H9 (cell line): Measurements from ENCODE around the gene UTP25. TPM values are rescaled to one million over a fixed set of nuclear protein-coding genes. Genes with fewer than 3 reads are reported as not detected.

ENCODE experiments used
- DNase-seq: peaks from one replicate; pipeline ENCODE4 v3.0.0-alpha.2; 2017
- H2AFZ ChIP-seq: one replicate; pipeline ENCODE4 v1.6.1; 2013; ENCODE audit warnings: mild to moderate bottlenecking, low read length, control low read depth, moderate library complexity
- H2AK5ac ChIP-seq: 2 replicates; pipeline ENCODE4 v1.6.1; 2013; ENCODE audit warnings: low read length, control low read depth, mixed read lengths; ENCODE audit not compliant: insufficient read length
- H2BK120ac ChIP-seq: one replicate; pipeline ENCODE4 v1.6.1; 2013; ENCODE audit warnings: low read depth, mild to moderate bottlenecking, low read length, control low read depth, inconsistent platforms; ENCODE audit not compliant: poor library complexity, severe bottlenecking
- H2BK12ac ChIP-seq: 2 replicates; pipeline ENCODE4 v1.6.1; 2013; ENCODE audit warnings: low read length, control low read depth, mixed read lengths, low read depth; ENCODE audit not compliant: insufficient read length
- H2BK15ac ChIP-seq: 2 replicates; pipeline ENCODE4 v1.6.1; 2013; ENCODE audit warnings: low read depth, low read length, control low read depth
- H2BK20ac ChIP-seq: one replicate; pipeline ENCODE4 v1.6.1; 2013; ENCODE audit warnings: low read depth, mild to moderate bottlenecking, low read length, control low read depth, inconsistent platforms; ENCODE audit not compliant: poor library complexity, severe bottlenecking
- H2BK5ac ChIP-seq: 2 replicates; pipeline ENCODE4 v1.6.1; 2013; ENCODE audit warnings: low read length, control low read depth, mixed read lengths; ENCODE audit not compliant: insufficient read length
- H3K14ac ChIP-seq: 2 replicates; pipeline ENCODE4 v1.6.1; 2013; ENCODE audit warnings: low read length, control low read depth; ENCODE audit not compliant: insufficient read depth
- H3K18ac ChIP-seq: 2 replicates; pipeline ENCODE4 v1.6.1; 2013; ENCODE audit warnings: low read depth, mild to moderate bottlenecking, mixed read lengths, low read length, control low read depth; ENCODE audit not compliant: insufficient read length
- H3K23ac ChIP-seq: 2 replicates; pipeline ENCODE4 v1.6.1; 2013; ENCODE audit warnings: low read length, control low read depth, mixed read lengths, low read depth; ENCODE audit not compliant: insufficient read length
- H3K23me2 ChIP-seq: 2 replicates; pipeline ENCODE4 v1.6.1; 2013; ENCODE audit warnings: low read depth, mild to moderate bottlenecking, mixed read lengths, low read length, control low read depth; ENCODE audit not compliant: insufficient read length, poor library complexity, severe bottlenecking
- H3K27ac ChIP-seq: 2 replicates; pipeline ENCODE4 v1.5.1; 2013; ENCODE audit warnings: low read length, control low read depth, mixed read lengths, low read depth; ENCODE audit not compliant: insufficient read length
- H3K27me3 ChIP-seq: 2 replicates; pipeline ENCODE4 v1.6.1; 2013; ENCODE audit warnings: low read length, control low read depth, inconsistent platforms; ENCODE audit not compliant: insufficient read depth
- H3K4ac ChIP-seq: 2 replicates; pipeline ENCODE4 v1.6.1; 2013; ENCODE audit warnings: low read depth, mild to moderate bottlenecking, control low read depth, inconsistent platforms, low read length, moderate library complexity
- H3K4me1 ChIP-seq: 2 replicates; pipeline ENCODE4 v1.6.1; 2013; ENCODE audit warnings: low read length, control low read depth, inconsistent platforms; ENCODE audit not compliant: insufficient read depth
- H3K4me2 ChIP-seq: 2 replicates; pipeline ENCODE4 v1.6.1; 2013; ENCODE audit warnings: low read length, control low read depth, mixed read lengths; ENCODE audit not compliant: insufficient read length, insufficient read depth
- H3K56ac ChIP-seq: 2 replicates; pipeline ENCODE4 v1.6.1; 2013; ENCODE audit warnings: low read depth, mild to moderate bottlenecking, mixed read lengths, low read length, control low read depth; ENCODE audit not compliant: insufficient read length
- H3K79me1 ChIP-seq: 2 replicates; pipeline ENCODE4 v1.6.1; 2013; ENCODE audit warnings: low read depth, mild to moderate bottlenecking, moderate library complexity, low read length, control low read depth, inconsistent platforms; ENCODE audit not compliant: insufficient read depth, poor library complexity, severe bottlenecking
- H3K79me2 ChIP-seq: 2 replicates; pipeline ENCODE4 v1.6.1; 2013; ENCODE audit warnings: low read length, control low read depth, inconsistent platforms; ENCODE audit not compliant: insufficient read depth
- H3K9ac ChIP-seq: 2 replicates; pipeline ENCODE4 v1.6.1; 2013; ENCODE audit warnings: low read length, control low read depth, mixed read lengths; ENCODE audit not compliant: insufficient read length; ENCODE audit errors: extremely low read depth
- H3K9me3 ChIP-seq: one replicate; pipeline ENCODE4 v1.6.1; 2013; ENCODE audit warnings: low read depth, low read length, inconsistent platforms; ENCODE audit not compliant: control insufficient read depth
- H3T11ph ChIP-seq: one replicate; pipeline ENCODE4 v1.6.1; 2013; ENCODE audit warnings: mild to moderate bottlenecking, low read length, control low read depth, inconsistent platforms
- H4K20me1 ChIP-seq: one replicate; pipeline ENCODE4 v1.6.1; 2013; ENCODE audit not compliant: control insufficient read depth, insufficient read length, insufficient read depth
- H4K5ac ChIP-seq: 2 replicates; pipeline ENCODE4 v1.6.1; 2013; ENCODE audit warnings: low read depth, mild to moderate bottlenecking, mixed read lengths, low read length, control low read depth; ENCODE audit not compliant: insufficient read length
- H4K8ac ChIP-seq: replicated peaks from 2 replicates; pipeline ENCODE4 v1.6.1; 2013; ENCODE audit warnings: low read length, control low read depth, mixed read lengths, low read depth; ENCODE audit not compliant: insufficient read length
- H4K91ac ChIP-seq: 2 replicates; pipeline ENCODE4 v1.6.1; 2013; ENCODE audit warnings: low read depth, mild to moderate bottlenecking, moderate library complexity, mixed read lengths, low read length, control low read depth; ENCODE audit not compliant: insufficient read length
- H3K27ac Mint-ChIP-seq, 3 experiments: 2 replicates in 2 of 3; 3 replicates in 1 of 3; pipeline ENCODE4 v1.8.0; 2020 to 2021; ENCODE audit warnings: mixed read lengths in 3 of 3, mild to moderate bottlenecking in 1 of 3, moderate library complexity in 1 of 3
- H3K27me3 Mint-ChIP-seq: 2 replicates; pipeline ENCODE4 v1.8.0; 2021; ENCODE audit warnings: low read depth, mild to moderate bottlenecking, moderate library complexity, mixed read lengths
- H3K36me3 Mint-ChIP-seq, 3 experiments: 2 replicates in 2 of 3; 3 replicates in 1 of 3; pipeline ENCODE4 v1.8.0; 2020 to 2021; ENCODE audit warnings: low read depth in 3 of 3, mixed read lengths in 3 of 3; ENCODE audit not compliant: insufficient read depth in 1 of 3
- H3K4me1 Mint-ChIP-seq, 2 experiments: 2 replicates each; pipeline ENCODE4 v1.8.0; 2020; ENCODE audit warnings: mixed read lengths in 2 of 2
- H3K4me3 Mint-ChIP-seq, 2 experiments: 2 replicates in 1 of 2; 3 replicates in 1 of 2; pipeline ENCODE4 v1.8.0; 2020 to 2021; ENCODE audit warnings: mild to moderate bottlenecking in 2 of 2, mixed read lengths in 2 of 2, moderate library complexity in 1 of 2
- H3K9me3 Mint-ChIP-seq, 2 experiments: 2 replicates in 1 of 2; 3 replicates in 1 of 2; pipeline ENCODE4 v1.8.0; 2020; ENCODE audit warnings: mild to moderate bottlenecking in 2 of 2, mixed read lengths in 2 of 2, moderate library complexity in 1 of 2
- CTCF ChIP-seq: fragments of 200-600 bp; sonication (generic); conservative IDR thresholded peaks from 3 replicates; pipeline ENCODE4 v1.8.0; 2021; ENCODE audit warnings: antibody characterized with exemption, mild to moderate bottlenecking
- WGBS: extraction: QIAGEN DNeasy Blood & Tissue Kit; methylation state at CpG from one replicate; pipeline ENCODE4 v1.1.7; 2013; ENCODE audit warnings: missing lambda C conversion rate, low lambda C conversion rate, mixed read lengths; ENCODE audit not compliant: insufficient read length; ENCODE audit errors: extremely low coverage; 5-methylcytosine and 5-hydroxymethylcytosine counted together
- total RNA-seq: library from RNA; stranded (reverse); gene quantifications from 2 replicates; pipeline ENCODE4 v1.2.1, GENCODE V29; 2021

The UTP25 gene
- total RNA-seq, 1 experiment from 2014 or later = 12.9 TPM

DNA sequence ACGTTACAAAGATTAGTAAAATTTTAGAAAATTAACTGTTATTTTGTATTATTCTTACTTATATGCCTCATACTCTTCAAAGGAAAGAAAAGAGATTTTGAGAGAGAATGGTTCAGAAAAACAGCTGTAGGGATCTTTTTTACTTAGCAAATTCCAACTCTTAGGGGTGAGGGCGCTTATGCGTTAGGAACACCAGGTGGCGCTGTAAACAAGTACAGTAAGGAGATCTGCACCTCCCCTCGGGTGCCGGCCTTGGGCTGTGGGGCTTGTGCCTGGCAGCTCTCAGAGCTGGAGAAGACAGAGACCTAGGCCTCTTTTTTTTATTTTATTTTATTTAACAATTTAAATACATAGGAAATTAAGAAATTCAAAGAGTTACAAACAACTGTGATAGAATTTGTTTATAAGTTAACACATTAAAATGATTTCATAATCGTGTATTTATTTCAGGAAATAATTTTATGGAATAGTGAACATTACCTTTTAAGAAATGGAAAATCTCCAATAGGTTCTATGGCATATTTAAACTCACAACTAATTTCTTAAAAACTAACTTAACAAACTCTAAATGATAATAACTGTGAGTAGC, 32.6 kb downstream of the UTP25 start:
- Mint-ChIP-seq H3K4me1 (peaks cover 33 to 36% of the 10 kb centered on the region in 2 experiments), H3K27me3 (peaks cover 5% of the 10 kb centered on the region), H3K27ac (no peak overlapping the region), H3K4me3 (no peak overlapping the region), H3K36me3 (peaks cover 0 to 8% (median 5%) of the 10 kb centered on the region in 3 experiments; a peak in 3 of 7 replicates), H3K9me3 (no peaks in the 10 kb centered on the region)
- no peaks in the 10 kb centered on the region for H3K27me3 ChIP-seq
- H4K5ac ChIP-seq = no peak overlapping the region
- no peak overlapping the region for H4K8ac ChIP-seq
- no peak overlapping the region for H2BK5ac ChIP-seq
- no CpG with 5 or more reads among the region's 7 CpGs for WGBS
- no peak overlapping the region for H4K91ac ChIP-seq
- no peak overlapping the region for H2BK12ac ChIP-seq
- H3K9ac ChIP-seq = no peak overlapping the region
- peak; percentile 84 for DNase-seq
- no peak overlapping the region for H2BK20ac ChIP-seq
- no peak overlapping the region for H3K56ac ChIP-seq
- no peaks in the 10 kb centered on the region for H4K20me1 ChIP-seq
- H3K23me2 ChIP-seq = no peaks in the 10 kb centered on the region
- H3K79me2 ChIP-seq = no peaks in the 10 kb centered on the region
- H2AK5ac ChIP-seq = no peak overlapping the region
- peaks cover 18% of the 10 kb centered on the region for H3K4me1 ChIP-seq
- H3T11ph ChIP-seq = no peak overlapping the region
- no peak overlapping the region for H3K23ac ChIP-seq
- H2AFZ ChIP-seq = no peak overlapping the region
- no peak overlapping the region for H2BK15ac ChIP-seq
- no peak overlapping the region for H3K4ac ChIP-seq
- H3K18ac ChIP-seq = no peak overlapping the region
- peak; percentile 95 for TF ChIP-seq CTCF
- no peak overlapping the region for H3K27ac ChIP-seq
- H3K4me2 ChIP-seq = no peak overlapping the region
- no peaks in the 10 kb centered on the region for H3K79me1 ChIP-seq
- H3K14ac ChIP-seq = no peak overlapping the region
- no peaks in the 10 kb centered on the region for H3K9me3 ChIP-seq
- H2BK120ac ChIP-seq = no peak overlapping the region
